Measurements from ENCODE around the gene ZCWPW1.

DNA sequence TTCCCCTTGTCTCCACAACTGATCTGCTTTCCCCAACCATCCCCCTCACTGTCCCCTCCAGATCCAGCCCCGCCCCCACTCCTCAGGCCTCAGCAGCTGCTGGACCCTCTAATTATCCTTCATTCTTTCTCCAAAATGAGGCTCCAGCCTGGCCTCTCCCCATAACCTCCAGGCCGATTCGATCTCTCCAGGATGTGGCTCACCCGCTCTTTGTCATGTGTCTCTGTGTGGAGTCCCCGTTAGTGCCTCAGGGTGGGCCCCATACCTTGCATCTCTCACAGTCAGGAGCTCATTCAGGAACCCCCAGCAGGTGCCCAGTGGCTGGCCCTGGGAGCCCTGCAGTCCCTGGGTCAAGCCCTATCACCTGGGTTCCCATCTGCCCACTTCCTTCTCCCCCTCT, 53.9 kb downstream of the ZCWPW1 start:
- no peak for TF ChIP-seq POLR2A (IDR thresholded peaks at IDR 0.05)
- TF ChIP-seq POLR2AphosphoS5 (IDR thresholded peaks at IDR 0.05) = no peak
- TF ChIP-seq CTCF (IDR thresholded peaks at IDR 0.05) = no peak

Measured in prostate gland (tissue), 2 donors.